Glutamatergic neuron (in vitro differentiated cells): ENCODE results near the gene EVPL. TPM values are rescaled to one million over a fixed set of nuclear protein-coding genes. Genes with fewer than 3 reads are reported as not detected.

Source experiments
- DNase-seq: peaks from one replicate; pipeline ENCODE4 v3.0.0; 2022
- H3K27ac Mint-ChIP-seq: one replicate; pipeline ENCODE4 v1.8.0; 2020; ENCODE audit warnings: mild to moderate bottlenecking, mixed read lengths, inconsistent platforms; ENCODE audit not compliant: unreplicated experiment
- H3K27me3 Mint-ChIP-seq: one replicate; pipeline ENCODE4 v1.8.0; 2020; ENCODE audit warnings: mild to moderate bottlenecking, moderate library complexity, mixed read lengths, inconsistent platforms; ENCODE audit not compliant: unreplicated experiment
- H3K36me3 Mint-ChIP-seq: one replicate; pipeline ENCODE4 v1.8.0; 2020; ENCODE audit warnings: mild to moderate bottlenecking, mixed read lengths, inconsistent platforms; ENCODE audit not compliant: unreplicated experiment
- H3K4me1 Mint-ChIP-seq: one replicate; pipeline ENCODE4 v1.8.0; 2020; ENCODE audit warnings: mild to moderate bottlenecking, low read depth, mixed read lengths, inconsistent platforms; ENCODE audit not compliant: unreplicated experiment
- H3K4me3 Mint-ChIP-seq: one replicate; pipeline ENCODE4 v1.8.0; 2020; ENCODE audit warnings: mild to moderate bottlenecking, mixed read lengths, inconsistent platforms; ENCODE audit not compliant: unreplicated experiment
- H3K9me3 Mint-ChIP-seq: one replicate; pipeline ENCODE4 v1.8.0; 2020; ENCODE audit warnings: mild to moderate bottlenecking, moderate library complexity, mixed read lengths, inconsistent platforms; ENCODE audit not compliant: unreplicated experiment
- total RNA-seq: library from RNA; stranded (reverse); fragmentation: NEBNext Ultra II Directional; extraction: Animal tissue kit (Norgen Biotek cat#: 25700); gene quantifications from one replicate; pipeline ENCODE4 v1.2.1, GENCODE V29; 2021; ENCODE audit not compliant: unreplicated experiment
- TF ChIP-seq, protein P1 (sequence below): fragments of 200-600 bp; sonication (generic); IDR thresholded peaks from one replicate; pipeline ENCODE4 v1.5.0; 2021; ENCODE audit not compliant: partially characterized antibody, unreplicated experiment

EVPL gene
- total RNA-seq, 1 donor from 2014 or later, result not detected

DNA sequence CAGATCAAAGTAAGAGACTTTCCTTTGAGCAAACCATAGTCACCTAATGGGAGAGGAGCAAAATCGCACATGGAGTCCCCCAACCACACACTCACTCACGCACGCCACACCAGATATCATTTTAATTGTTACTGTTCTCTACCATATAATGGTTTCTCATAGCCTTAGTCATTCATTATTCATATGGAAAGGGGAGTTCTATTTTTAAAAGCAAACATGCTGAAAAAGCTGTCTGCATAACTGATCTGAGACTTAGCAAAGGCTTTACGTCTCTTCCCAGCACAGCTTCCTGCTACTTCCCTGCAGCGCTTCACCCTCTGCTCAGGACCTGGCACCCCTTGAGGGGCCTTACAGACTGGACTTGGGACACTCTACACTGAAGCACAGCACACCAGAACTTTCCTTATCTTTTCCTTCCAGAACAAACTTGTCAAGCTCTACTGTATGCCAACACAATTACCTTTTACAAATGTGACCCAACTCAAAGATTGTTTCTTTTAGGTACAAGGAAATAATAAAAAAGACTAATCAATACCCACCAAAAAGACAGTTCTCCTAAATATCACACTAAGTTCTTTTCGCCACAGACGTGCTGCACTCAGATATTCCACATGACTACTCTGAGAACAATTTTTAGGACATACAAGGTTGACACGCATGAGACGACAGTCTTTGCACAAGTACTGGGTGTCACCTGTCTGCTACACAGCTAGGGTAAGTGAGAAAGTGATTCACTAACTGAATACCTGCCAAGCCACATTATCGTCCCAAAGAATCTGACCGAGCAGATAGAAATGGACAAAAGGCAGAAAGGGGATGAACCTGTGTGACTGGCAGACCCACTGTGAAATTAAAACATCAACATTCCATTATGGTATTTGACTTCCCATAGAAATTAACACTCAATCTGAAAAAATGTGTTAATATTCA lies 23.7 kb upstream of the EVPL start:
- no peak for DNase-seq
- H3K4me1 Mint-ChIP-seq, result peaks cover 2% of the 10 kb centered on the region
- no peaks in the 10 kb centered on the region for H3K9me3 Mint-ChIP-seq
- no peak overlapping the region for H3K27ac Mint-ChIP-seq
- H3K27me3 Mint-ChIP-seq, result peaks cover 2% of the 10 kb centered on the region
- TF ChIP-seq, protein P1, sequence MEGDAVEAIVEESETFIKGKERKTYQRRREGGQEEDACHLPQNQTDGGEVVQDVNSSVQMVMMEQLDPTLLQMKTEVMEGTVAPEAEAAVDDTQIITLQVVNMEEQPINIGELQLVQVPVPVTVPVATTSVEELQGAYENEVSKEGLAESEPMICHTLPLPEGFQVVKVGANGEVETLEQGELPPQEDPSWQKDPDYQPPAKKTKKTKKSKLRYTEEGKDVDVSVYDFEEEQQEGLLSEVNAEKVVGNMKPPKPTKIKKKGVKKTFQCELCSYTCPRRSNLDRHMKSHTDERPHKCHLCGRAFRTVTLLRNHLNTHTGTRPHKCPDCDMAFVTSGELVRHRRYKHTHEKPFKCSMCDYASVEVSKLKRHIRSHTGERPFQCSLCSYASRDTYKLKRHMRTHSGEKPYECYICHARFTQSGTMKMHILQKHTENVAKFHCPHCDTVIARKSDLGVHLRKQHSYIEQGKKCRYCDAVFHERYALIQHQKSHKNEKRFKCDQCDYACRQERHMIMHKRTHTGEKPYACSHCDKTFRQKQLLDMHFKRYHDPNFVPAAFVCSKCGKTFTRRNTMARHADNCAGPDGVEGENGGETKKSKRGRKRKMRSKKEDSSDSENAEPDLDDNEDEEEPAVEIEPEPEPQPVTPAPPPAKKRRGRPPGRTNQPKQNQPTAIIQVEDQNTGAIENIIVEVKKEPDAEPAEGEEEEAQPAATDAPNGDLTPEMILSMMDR, result no peak
- H3K36me3 Mint-ChIP-seq, result no peaks in the 10 kb centered on the region
- no peak overlapping the region for H3K4me3 Mint-ChIP-seq

DNA sequence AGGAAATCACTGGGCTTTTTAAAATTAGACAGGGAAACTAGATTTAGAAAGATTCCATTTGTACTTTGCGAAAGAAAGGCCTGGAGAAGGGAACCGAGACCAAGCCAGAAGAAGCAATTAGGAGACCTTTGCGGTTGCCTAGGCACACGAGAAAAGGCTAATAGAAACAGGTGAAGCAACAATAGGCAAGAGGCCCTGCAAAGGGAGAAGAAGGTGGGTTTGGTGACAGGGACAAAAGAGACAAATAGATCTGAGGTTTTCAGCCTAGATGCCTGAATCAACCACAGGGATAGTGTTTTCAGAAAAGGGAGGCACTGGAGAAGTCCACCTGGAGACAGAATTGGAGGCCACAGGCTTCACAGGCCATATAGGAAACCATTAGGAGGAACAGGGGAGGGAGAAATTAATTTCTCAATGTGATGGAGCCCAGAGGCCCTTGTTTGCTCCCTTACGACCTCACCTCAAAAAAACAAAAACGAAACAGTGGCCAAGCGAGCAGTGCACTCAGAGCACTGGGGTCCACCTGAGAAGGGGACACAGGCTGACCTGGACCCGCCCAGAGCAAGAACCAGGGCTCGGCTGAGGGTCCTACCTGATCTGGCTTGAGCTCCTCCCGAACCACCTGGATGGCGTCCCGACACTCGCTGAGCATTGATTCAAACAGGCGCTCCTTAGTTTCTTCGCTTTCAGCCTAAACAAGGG lies 22.9 kb upstream of the EVPL start:
- peaks cover 2% of the 10 kb centered on the region for H3K4me1 Mint-ChIP-seq
- H3K27me3 Mint-ChIP-seq, result peaks cover 2% of the 10 kb centered on the region
- H3K4me3 Mint-ChIP-seq, result no peak overlapping the region
- H3K27ac Mint-ChIP-seq, result no peak overlapping the region
- H3K36me3 Mint-ChIP-seq, result no peaks in the 10 kb centered on the region
- no peak for DNase-seq
- H3K9me3 Mint-ChIP-seq, result no peaks in the 10 kb centered on the region
- TF ChIP-seq, protein P1, result no peak

DNA sequence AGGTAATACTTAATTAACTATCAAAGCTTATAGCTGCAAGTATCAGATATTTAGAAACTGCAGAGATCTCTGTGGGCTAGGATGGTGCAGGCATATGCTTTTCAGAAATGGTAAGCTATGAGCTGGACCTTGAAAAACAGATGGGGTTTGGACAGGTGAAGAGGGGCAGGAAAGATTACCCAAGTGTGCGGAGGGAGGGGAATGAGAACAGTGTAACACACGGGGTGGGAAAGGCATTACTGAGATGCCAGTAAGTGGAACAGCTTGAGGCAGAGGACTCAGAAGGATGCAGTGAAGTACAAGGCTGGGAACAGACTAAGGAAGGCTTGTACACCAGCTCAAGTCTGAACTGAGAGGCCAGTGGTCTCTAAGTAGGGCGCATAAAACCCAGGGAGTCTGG lies 22.1 kb upstream of the EVPL start:
- peaks cover 2% of the 10 kb centered on the region for H3K27me3 Mint-ChIP-seq
- no peak for DNase-seq
- no peaks in the 10 kb centered on the region for H3K9me3 Mint-ChIP-seq
- TF ChIP-seq, protein P1, result no peak
- H3K4me1 Mint-ChIP-seq, result peaks cover 2% of the 10 kb centered on the region
- H3K4me3 Mint-ChIP-seq, result no peak overlapping the region
- no peaks in the 10 kb centered on the region for H3K36me3 Mint-ChIP-seq
- H3K27ac Mint-ChIP-seq, result no peak overlapping the region

DNA sequence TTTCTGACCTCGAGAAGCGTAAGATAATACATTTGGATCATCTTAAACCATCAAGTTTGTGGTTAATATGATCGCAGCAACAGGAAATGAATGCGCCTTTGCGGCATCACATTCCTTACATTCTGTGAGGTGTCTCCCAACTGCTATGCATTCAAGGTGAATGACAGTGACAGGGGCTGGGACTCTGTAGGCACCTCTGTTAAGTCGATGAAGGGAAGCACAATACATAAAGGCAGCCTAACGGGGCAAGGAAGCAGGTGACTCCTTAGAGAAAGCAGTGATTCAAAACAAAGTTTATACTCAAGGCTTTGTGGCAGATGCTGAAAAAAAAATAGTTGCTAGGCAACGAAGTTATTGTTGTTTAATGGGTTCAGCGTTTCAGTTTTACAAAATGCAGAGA lies 21.6 kb upstream of the EVPL start:
- no peaks in the 10 kb centered on the region for H3K36me3 Mint-ChIP-seq
- H3K9me3 Mint-ChIP-seq, result no peaks in the 10 kb centered on the region
- no peak for DNase-seq
- no peak overlapping the region for H3K4me3 Mint-ChIP-seq
- peaks cover 2% of the 10 kb centered on the region for H3K4me1 Mint-ChIP-seq
- no peak overlapping the region for H3K27ac Mint-ChIP-seq
- peaks cover 2% of the 10 kb centered on the region for H3K27me3 Mint-ChIP-seq
- TF ChIP-seq, protein P1, result no peak
